WTC11 (cell line): ENCODE measurements around the gene THSD4. TPM values are rescaled to one million over a fixed set of nuclear protein-coding genes. Genes with fewer than 3 reads are reported as not detected.

Experiments used
- ATAC-seq: fragments of 200-7000 bp; cut with Tn5 transposase; 2 replicates; pipeline ENCODE4 v1.10.0; 2021; ENCODE audit warnings: mild to moderate bottlenecking, moderate library complexity
- CTCF ChIA-PET: fragments of 300-600 bp; sonication (Branson Sonifier 250); formaldehyde crosslinking; loops from one replicate; lab custom pipeline; 2021; ENCODE audit warnings: antibody characterized with exemption; lab: Charles Lee
- POLR2A ChIA-PET: fragments of 350-600 bp; sonication (Branson Sonifier 250); formaldehyde crosslinking; loops from one replicate; lab custom pipeline; 2021; ENCODE audit warnings: antibody characterized with exemption; lab: Charles Lee
- DNase-seq: peaks from one replicate; pipeline ENCODE4 v3.0.0; 2021; ENCODE audit warnings: low spot score
- H3K27ac Mint-ChIP-seq: 2 replicates; pipeline ENCODE4 v1.8.0; 2021; ENCODE audit warnings: mixed read lengths
- H3K27me3 Mint-ChIP-seq: 2 replicates; pipeline ENCODE4 v1.8.0; 2021; ENCODE audit warnings: low read depth, mild to moderate bottlenecking, moderate library complexity, mixed read lengths
- H3K36me3 Mint-ChIP-seq: 2 replicates; pipeline ENCODE4 v1.8.0; 2021; ENCODE audit warnings: mixed read lengths
- H3K4me1 Mint-ChIP-seq: 2 replicates; pipeline ENCODE4 v1.8.0; 2022; ENCODE audit warnings: mixed read lengths
- H3K4me3 Mint-ChIP-seq: 2 replicates; pipeline ENCODE4 v1.8.0; 2021; ENCODE audit warnings: mild to moderate bottlenecking, moderate library complexity, mixed read lengths
- H3K9me3 Mint-ChIP-seq: 2 replicates; pipeline ENCODE4 v1.8.0; 2021; ENCODE audit warnings: mixed read lengths
- AFF4 ChIP-seq: sonication (generic); formaldehyde crosslinking; IDR thresholded peaks from 2 replicates; pipeline ENCODE4 v1.8.1; 2023; ENCODE audit warnings: mild to moderate bottlenecking, missing genetic modification reagents, borderline replicate concordance
- ATF2 ChIP-seq: sonication (generic); formaldehyde crosslinking; IDR thresholded peaks from 2 replicates; pipeline ENCODE4 v1.8.1; 2022; ENCODE audit warnings: low read depth, missing genetic modification reagents, borderline replicate concordance
- ATF6 ChIP-seq: sonication (generic); formaldehyde crosslinking; IDR thresholded peaks from 2 replicates; pipeline ENCODE4 v1.8.1; 2023; ENCODE audit warnings: mild to moderate bottlenecking, missing genetic modification reagents
- E2F5 ChIP-seq: sonication (generic); formaldehyde crosslinking; IDR thresholded peaks from 2 replicates; pipeline ENCODE4 v1.8.1; 2022; ENCODE audit warnings: mild to moderate bottlenecking, moderate library complexity, missing genetic modification reagents
- ELF4 ChIP-seq: sonication (generic); formaldehyde crosslinking; IDR thresholded peaks from 2 replicates; pipeline ENCODE4 v1.8.1; 2022; ENCODE audit warnings: low read depth, mild to moderate bottlenecking, moderate library complexity, missing genetic modification reagents
- FOXK1 ChIP-seq: sonication (generic); formaldehyde crosslinking; IDR thresholded peaks from 2 replicates; pipeline ENCODE4 v1.8.0; 2022; ENCODE audit warnings: mild to moderate bottlenecking, moderate library complexity, missing genetic modification reagents
- GTF2I ChIP-seq: fragments of 250-450 bp; sonication (Bioruptor Pico); conservative IDR thresholded peaks from 2 replicates; pipeline ENCODE4 v1.4.0; 2021; ENCODE audit warnings: mild to moderate bottlenecking
- RELA ChIP-seq: sonication (generic); formaldehyde crosslinking; IDR thresholded peaks from 2 replicates; pipeline ENCODE4 v1.8.1; 2022; ENCODE audit warnings: missing genetic modification reagents, mild to moderate bottlenecking, borderline replicate concordance
- RORB ChIP-seq: fragments of 250-450 bp; sonication (Bioruptor Pico); IDR thresholded peaks from 2 replicates; pipeline ENCODE4 v1.9.0; 2021; ENCODE audit warnings: mild to moderate bottlenecking
- TEAD1 ChIP-seq: sonication (generic); formaldehyde crosslinking; IDR thresholded peaks from 2 replicates; pipeline ENCODE4 v1.8.0; 2022; ENCODE audit warnings: mild to moderate bottlenecking, missing genetic modification reagents
- TEAD4 ChIP-seq: sonication (generic); formaldehyde crosslinking; IDR thresholded peaks from 2 replicates; pipeline ENCODE4 v1.8.0; 2022; ENCODE audit warnings: mild to moderate bottlenecking, missing genetic modification reagents
- TP53 ChIP-seq: sonication (generic); formaldehyde crosslinking; IDR thresholded peaks from 2 replicates; pipeline ENCODE4 v1.8.1; 2023; ENCODE audit warnings: mild to moderate bottlenecking, missing genetic modification reagents
- ZNF416 ChIP-seq: fragments of 250-450 bp; sonication (Bioruptor Pico); IDR thresholded peaks from 2 replicates; pipeline ENCODE4 v1.9.0; 2021; ENCODE audit warnings: mild to moderate bottlenecking, inconsistent platforms
- ZNF532 ChIP-seq: fragments of 250-450 bp; sonication (Bioruptor Pico); IDR thresholded peaks from 2 replicates; pipeline ENCODE4 v1.9.0; 2021; ENCODE audit warnings: mild to moderate bottlenecking, borderline replicate concordance
- total RNA-seq: library from RNA; stranded (reverse); gene quantifications from 3 replicates; pipeline ENCODE4 v1.2.3, GENCODE V29; 2021

Gene THSD4
- total RNA-seq, 1 experiment from 2014 or later = 7.8 TPM

GRCh38 chr15:71529361-71529760 is 414.1 kb downstream of the THSD4 start:
- Mint-ChIP-seq H3K27ac (no peak overlapping the region), H3K36me3 (no peaks in the 10 kb centered on the region), H3K9me3 (no peaks in the 10 kb centered on the region; the same call in 1 of the 2 replicates), H3K4me1 (peaks cover 10% of the 10 kb centered on the region), H3K4me3 (no peak overlapping the region), H3K27me3 (no peaks in the 10 kb centered on the region; the same call in 1 of the 2 replicates)
- DNase-seq (no peak), ATAC-seq (no peak)
- ChIA-PET POLR2A (interaction anchor here (0.5 kb wide), 1 partner anchor 14 kb away, joined by 3 read pairs; no protein-coding TSS in a partner anchor), CTCF (interaction anchor here (0.7 to 1.4 kb wide), 3 partner anchors 17 to 214 kb away, joined by 3 to 4 read pairs (median 4); no protein-coding TSS in a partner anchor)
- no peak for TF ChIP-seq ZNF416 (CRISPR knock-in tag)
- no peak for TF ChIP-seq RELA (CRISPR knock-in tag)
- no peak for TF ChIP-seq ELF4 (CRISPR knock-in tag)
- no peak for TF ChIP-seq ATF2 (CRISPR knock-in tag)
- no peak for TF ChIP-seq ZNF532 (CRISPR knock-in tag)
- no peak for TF ChIP-seq ATF6 (CRISPR knock-in tag)
- no peak for TF ChIP-seq TP53 (CRISPR knock-in tag)
- no peak for TF ChIP-seq AFF4

- Mint-ChIP-seq H3K4me1 (peaks cover 10% of the 10 kb centered on the region), H3K27me3 (no peaks in the 10 kb centered on the region), H3K36me3 (no peaks in the 10 kb centered on the region), H3K27ac (no peak overlapping the region)
- no peak for ATAC-seq
- POLR2A ChIA-PET = no interaction called here
- TF ChIP-seq FOXK1 (CRISPR knock-in tag) = no peak
- TF ChIP-seq GTF2I (CRISPR knock-in tag) = no peak
- TF ChIP-seq ELF4 (CRISPR knock-in tag) = no peak
- TF ChIP-seq TEAD4 (CRISPR knock-in tag) = no peak
- TF ChIP-seq TEAD1 = no peak
- TF ChIP-seq RORB (CRISPR knock-in tag) = no peak
- TF ChIP-seq E2F5 (CRISPR knock-in tag) = no peak
- TF ChIP-seq, all 79 proteins: peak for 0
- no peak for DNase-seq
- Mint-ChIP-seq H3K4me3 (no peak overlapping the region), H3K9me3 (no peaks in the 10 kb centered on the region)
- CTCF ChIA-PET = interaction anchor here (0.7 kb wide), 1 partner anchor 90 kb away, joined by 3 read pairs; no protein-coding TSS in a partner anchor
Observed at GRCh38 chr15:71530116-71530515, 414.8 kb downstream of the THSD4 start.
